C4-2B (cell line): Measurements from ENCODE around the gene SF3A1.

Experiments used
- ZFX ChIP-seq: fragments of 450-650 bp; IDR thresholded peaks from 2 replicates; pipeline ENCODE4 v1.6.1; 2017
- TF ChIP-seq, protein P1 (sequence below): fragments of 450-650 bp; conservative IDR thresholded peaks from 2 replicates; pipeline ENCODE4 v1.5.1; 2017; ENCODE audit warnings: mild to moderate bottlenecking

DNA sequence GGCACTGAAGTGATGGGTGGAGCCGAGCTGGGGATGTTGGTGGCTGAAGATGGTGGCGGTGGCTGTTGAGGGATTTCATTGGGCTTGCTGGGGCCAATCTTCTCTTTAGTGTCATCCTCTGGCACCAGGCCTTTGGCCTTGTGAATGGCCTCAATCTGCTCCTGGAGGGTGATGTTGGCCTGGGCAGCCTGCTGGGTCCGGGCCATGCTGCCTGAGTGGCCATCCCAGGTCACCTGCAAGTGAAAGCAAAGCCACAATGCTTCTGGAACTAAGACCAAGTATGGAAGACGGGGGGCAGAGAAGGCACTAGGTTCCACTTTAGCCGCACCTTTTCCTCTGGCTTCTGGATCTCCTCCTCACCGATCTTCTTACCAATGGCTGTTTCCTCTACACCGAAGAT lies 17.9 kb downstream of the SF3A1 start:
- TF ChIP-seq, protein P1, sequence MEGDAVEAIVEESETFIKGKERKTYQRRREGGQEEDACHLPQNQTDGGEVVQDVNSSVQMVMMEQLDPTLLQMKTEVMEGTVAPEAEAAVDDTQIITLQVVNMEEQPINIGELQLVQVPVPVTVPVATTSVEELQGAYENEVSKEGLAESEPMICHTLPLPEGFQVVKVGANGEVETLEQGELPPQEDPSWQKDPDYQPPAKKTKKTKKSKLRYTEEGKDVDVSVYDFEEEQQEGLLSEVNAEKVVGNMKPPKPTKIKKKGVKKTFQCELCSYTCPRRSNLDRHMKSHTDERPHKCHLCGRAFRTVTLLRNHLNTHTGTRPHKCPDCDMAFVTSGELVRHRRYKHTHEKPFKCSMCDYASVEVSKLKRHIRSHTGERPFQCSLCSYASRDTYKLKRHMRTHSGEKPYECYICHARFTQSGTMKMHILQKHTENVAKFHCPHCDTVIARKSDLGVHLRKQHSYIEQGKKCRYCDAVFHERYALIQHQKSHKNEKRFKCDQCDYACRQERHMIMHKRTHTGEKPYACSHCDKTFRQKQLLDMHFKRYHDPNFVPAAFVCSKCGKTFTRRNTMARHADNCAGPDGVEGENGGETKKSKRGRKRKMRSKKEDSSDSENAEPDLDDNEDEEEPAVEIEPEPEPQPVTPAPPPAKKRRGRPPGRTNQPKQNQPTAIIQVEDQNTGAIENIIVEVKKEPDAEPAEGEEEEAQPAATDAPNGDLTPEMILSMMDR: no peak
- TF ChIP-seq ZFX: no peak
